K562 (cell line): ENCODE results near the gene RASSF7. TPM values are rescaled to one million over a fixed set of nuclear protein-coding genes. Genes with fewer than 3 reads are reported as not detected.
A peak's percentile ranks its signal among the peaks of the same experiment; 100 is the strongest.

Source experiments
- ARID1B ChIP-seq: fragments of 450-650 bp; IDR thresholded peaks from 2 replicates; pipeline ENCODE4 v1.6.1; 2016; ENCODE audit warnings: antibody characterized with exemption, mild to moderate bottlenecking, inconsistent platforms
- ARNT ChIP-seq, 2 experiments: fragments of 450-650 bp; IDR thresholded peaks; 2 replicates each; pipeline ENCODE4 v1.6.1; 2016; ENCODE audit warnings: mild to moderate bottlenecking in 1 of 2
- CEBPG ChIP-seq, 3 experiments: fragments of 200-800 bp in 1 of 3; sonication (Bioruptor generic) in 1 of 3; sonication (generic) in 1 of 3; formaldehyde crosslinking in 1 of 3; IDR thresholded peaks in 2 of 3; conservative IDR thresholded peaks in 1 of 3; 2 replicates each; pipeline versions ENCODE4 v1.6.1 to v1.8.0; 2016 to 2022; ENCODE audit warnings: missing compliant biosample characterization in 2 of 3, missing genetic modification characterization in 2 of 3, mild to moderate bottlenecking in 1 of 3, missing genetic modification reagents in 1 of 3
- ESRRB ChIP-seq: fragments of 250-450 bp; sonication (Bioruptor Pico); IDR thresholded peaks from 2 replicates; pipeline ENCODE4 v1.5.0; 2020; ENCODE audit warnings: mild to moderate bottlenecking, moderate library complexity, borderline replicate concordance
- HNRNPLL ChIP-seq: fragments of 200-400 bp; formaldehyde crosslinking; IDR thresholded peaks from 2 replicates; pipeline ENCODE4 v1.6.1; 2017; ENCODE audit warnings: low read length, low read depth, mild to moderate bottlenecking; ENCODE audit not compliant: poor library complexity, severe bottlenecking
- HOXB6 ChIP-seq: fragments of 250-450 bp; sonication (Bioruptor Pico); IDR thresholded peaks from 2 replicates; pipeline ENCODE4 v1.5.1; 2022; ENCODE audit warnings: mild to moderate bottlenecking, borderline replicate concordance
- KAT2B ChIP-seq: IDR thresholded peaks from one replicate; pipeline ENCODE4 v1.6.1; 2012; ENCODE audit warnings: low read depth, mild to moderate bottlenecking, control low read depth, inconsistent platforms, low read length, moderate library complexity
- MAFK ChIP-seq: IDR thresholded peaks from 2 replicates; pipeline ENCODE4 v1.6.1; 2011; ENCODE audit warnings: low read length, improper control_type of control experiment
- MECOM ChIP-seq: fragments of 250-450 bp; sonication (Bioruptor Pico); IDR thresholded peaks from 2 replicates; pipeline ENCODE4 v1.8.0; 2022; ENCODE audit warnings: inconsistent platforms
- MIER1 ChIP-seq: fragments of 450-650 bp; IDR thresholded peaks from 2 replicates; pipeline ENCODE4 v1.6.1; 2016; ENCODE audit warnings: antibody characterized with exemption, mild to moderate bottlenecking, low read depth
- MITF ChIP-seq: IDR thresholded peaks from 2 replicates; pipeline ENCODE4 v1.6.1; 2014; ENCODE audit warnings: antibody characterized with exemption
- PHF21A ChIP-seq: fragments of 450-650 bp; IDR thresholded peaks from 2 replicates; pipeline ENCODE4 v1.6.1; 2017; ENCODE audit warnings: low read depth, borderline replicate concordance
- PURB ChIP-seq: sonication (generic); formaldehyde crosslinking; IDR thresholded peaks from 2 replicates; pipeline ENCODE4 v1.9.0; 2021; ENCODE audit warnings: low read depth, mild to moderate bottlenecking, missing genetic modification reagents
- RCOR1 ChIP-seq, 2 experiments: IDR thresholded peaks; 2 replicates each; pipeline ENCODE4 v1.6.1; 2012; ENCODE audit warnings: low read depth in 2 of 2, low read length in 2 of 2, borderline replicate concordance in 1 of 2, improper control_type of control experiment in 1 of 2
- THAP7 ChIP-seq: fragments of 250-450 bp; sonication (Bioruptor Pico); IDR thresholded peaks from 2 replicates; pipeline ENCODE4 v1.5.0; 2021
- TRIM28 ChIP-seq: fragments of 450-650 bp; IDR thresholded peaks from 2 replicates; pipeline ENCODE4 v1.6.1; 2017
- ZBTB1 ChIP-seq: sonication (generic); formaldehyde crosslinking; IDR thresholded peaks from 2 replicates; pipeline ENCODE4 v1.8.1; 2023; ENCODE audit warnings: missing genetic modification reagents, low read depth, mild to moderate bottlenecking, borderline replicate concordance
- ZFP36 ChIP-seq: fragments of 150-350 bp; IDR thresholded peaks from 2 replicates; pipeline ENCODE4 v1.6.1; 2018; ENCODE audit warnings: low read length, low read depth; ENCODE audit not compliant: partially characterized antibody
- ZNF764 ChIP-seq: fragments of 250-450 bp; sonication (Bioruptor Pico); IDR thresholded peaks from 2 replicates; pipeline ENCODE4 v1.4.0; 2020; ENCODE audit warnings: low read depth, mild to moderate bottlenecking, moderate library complexity
- polyA plus RNA-seq, 8 experiments: library from polyadenylated mRNA; depleted of rRNA in 4 of 8; stranded (reverse) in 5 of 8; unstranded in 3 of 8; fragments of >200 nt; fragmentation: Nextera tagmentation in 2 of 8; fragmentation: Illumina TruSeq in 1 of 8; extraction: Ambion mirVana in 2 of 8; extraction: Trizol in 1 of 8; gene quantifications; 2 replicates each; pipeline versions ENCODE4 v1.2.1 to v1.2.3, GENCODE V29; 2011 to 2014; ENCODE audit warnings: inconsistent platforms in 1 of 8, missing spikeins in 1 of 8
- total RNA-seq, 7 experiments: library from RNA; depleted of rRNA in 6 of 7; stranded (reverse); fragments of >200 nt in 6 of 7; fragmentation: Illumina TruSeq in 2 of 7; extraction: Trizol in 2 of 7; gene quantifications; 2 replicates each; pipeline versions ENCODE4 v1.2.1 to v1.2.3, GENCODE V29; 2011 to 2021; ENCODE audit warnings: low replicate concordance in 1 of 7
- TF ChIP-seq, protein P1 (sequence below): fragments of 150-350 bp; conservative IDR thresholded peaks from 2 replicates; pipeline ENCODE4 v1.6.1; 2014; ENCODE audit warnings: low read length
- TF ChIP-seq, protein P2 (sequence below), 2 experiments: IDR thresholded peaks; 2 replicates each; pipeline ENCODE4 v1.6.1; 2011; ENCODE audit warnings: borderline replicate concordance in 1 of 2, control low read depth in 1 of 2, low read depth in 1 of 2, low read length in 1 of 2, mild to moderate bottlenecking in 1 of 2, mixed read lengths in 1 of 2, moderate library complexity in 1 of 2; ENCODE audit not compliant: insufficient read depth in 1 of 2, insufficient read length in 1 of 2, poor library complexity in 1 of 2, severe bottlenecking in 1 of 2; ENCODE audit errors: extremely low read depth in 1 of 2

RASSF7 gene
- total and polyA plus RNA-seq, 9 of the 15 experiments (the other 6 are each of a cell fraction or from before 2014, with no cell fraction given) = 0.41 to 45.2 (median 18.6) TPM

- TF ChIP-seq RCOR1 (IDR thresholded peaks at IDR 0.05; ENCODE audit: borderline replicate concordance in 1 of 2, low read depth in 2 of 2, low read length in 2 of 2) (no peak), TRIM28 (no peak), HNRNPLL (peak; percentile 66), PURB (CRISPR knock-in tag) (no peak), ZNF764 (CRISPR knock-in tag) (no peak), MITF (no peak), THAP7 (CRISPR knock-in tag) (no peak), ARNT (IDR thresholded peaks at IDR 0.05) (no peak), MECOM (CRISPR knock-in tag) (no peak), ZBTB1 (CRISPR knock-in tag) (peak; percentile 68; the same call in 1 of the 2 replicates), CEBPG (CRISPR knock-in tag; IDR thresholded peaks at IDR 0.05) (no peak), CEBPG (tag; conservative IDR thresholded peaks at IDR 0.05 in 1 of 2, IDR thresholded peaks at IDR 0.05 in 1 of 2) (no peak), ARID1B (no peak), MIER1 (no peak), PHF21A (no peak), KAT2B (no peak), ESRRB (CRISPR knock-in tag) (no peak), ZFP36 (no peak), HOXB6 (CRISPR knock-in tag) (no peak), MAFK (no peak)
- TF ChIP-seq, protein P1, sequence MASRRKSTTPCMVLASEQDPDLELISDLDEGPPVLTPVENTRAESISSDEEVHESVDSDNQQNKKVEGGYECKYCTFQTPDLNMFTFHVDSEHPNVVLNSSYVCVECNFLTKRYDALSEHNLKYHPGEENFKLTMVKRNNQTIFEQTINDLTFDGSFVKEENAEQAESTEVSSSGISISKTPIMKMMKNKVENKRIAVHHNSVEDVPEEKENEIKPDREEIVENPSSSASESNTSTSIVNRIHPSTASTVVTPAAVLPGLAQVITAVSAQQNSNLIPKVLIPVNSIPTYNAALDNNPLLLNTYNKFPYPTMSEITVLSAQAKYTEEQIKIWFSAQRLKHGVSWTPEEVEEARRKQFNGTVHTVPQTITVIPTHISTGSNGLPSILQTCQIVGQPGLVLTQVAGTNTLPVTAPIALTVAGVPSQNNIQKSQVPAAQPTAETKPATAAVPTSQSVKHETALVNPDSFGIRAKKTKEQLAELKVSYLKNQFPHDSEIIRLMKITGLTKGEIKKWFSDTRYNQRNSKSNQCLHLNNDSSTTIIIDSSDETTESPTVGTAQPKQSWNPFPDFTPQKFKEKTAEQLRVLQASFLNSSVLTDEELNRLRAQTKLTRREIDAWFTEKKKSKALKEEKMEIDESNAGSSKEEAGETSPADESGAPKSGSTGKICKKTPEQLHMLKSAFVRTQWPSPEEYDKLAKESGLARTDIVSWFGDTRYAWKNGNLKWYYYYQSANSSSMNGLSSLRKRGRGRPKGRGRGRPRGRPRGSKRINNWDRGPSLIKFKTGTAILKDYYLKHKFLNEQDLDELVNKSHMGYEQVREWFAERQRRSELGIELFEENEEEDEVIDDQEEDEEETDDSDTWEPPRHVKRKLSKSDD = no peak
- TF ChIP-seq, protein P2, sequence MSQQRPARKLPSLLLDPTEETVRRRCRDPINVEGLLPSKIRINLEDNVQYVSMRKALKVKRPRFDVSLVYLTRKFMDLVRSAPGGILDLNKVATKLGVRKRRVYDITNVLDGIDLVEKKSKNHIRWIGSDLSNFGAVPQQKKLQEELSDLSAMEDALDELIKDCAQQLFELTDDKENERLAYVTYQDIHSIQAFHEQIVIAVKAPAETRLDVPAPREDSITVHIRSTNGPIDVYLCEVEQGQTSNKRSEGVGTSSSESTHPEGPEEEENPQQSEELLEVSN (IDR thresholded peaks at IDR 0.05; ENCODE audit: borderline replicate concordance in 1 of 2, extremely low read depth in 1 of 2, insufficient read depth in 1 of 2, insufficient read length in 1 of 2, low read depth in 1 of 2, low read length in 1 of 2, poor library complexity in 1 of 2, severe bottlenecking in 1 of 2) = peak in 1 of 2 experiments; percentile 37
Observed at GRCh38 chr11:535519-536454, 25.0 kb upstream of the RASSF7 start, which contains the start of gene HRAS (continued).
